GM18909 (cell line): ENCODE results near the gene ZNF268.

Source experiments
- ATAC-seq: cut with Tn5 transposase; IDR thresholded peaks from one replicate; pipeline ENCODE4 v1.9.1; 2021; ENCODE audit warnings: mild to moderate bottlenecking; ENCODE audit not compliant: unreplicated experiment, poor library complexity

The ZNF268 gene

GRCh38 chr12:133181238-133181959, at the start of gene ZNF268:
Gene ZNF268 (plus strand): TSS chr12:133181495. CDS start chr12:133181998, 503 bp downstream.
- ATAC-seq = peak; percentile 92

DNA sequence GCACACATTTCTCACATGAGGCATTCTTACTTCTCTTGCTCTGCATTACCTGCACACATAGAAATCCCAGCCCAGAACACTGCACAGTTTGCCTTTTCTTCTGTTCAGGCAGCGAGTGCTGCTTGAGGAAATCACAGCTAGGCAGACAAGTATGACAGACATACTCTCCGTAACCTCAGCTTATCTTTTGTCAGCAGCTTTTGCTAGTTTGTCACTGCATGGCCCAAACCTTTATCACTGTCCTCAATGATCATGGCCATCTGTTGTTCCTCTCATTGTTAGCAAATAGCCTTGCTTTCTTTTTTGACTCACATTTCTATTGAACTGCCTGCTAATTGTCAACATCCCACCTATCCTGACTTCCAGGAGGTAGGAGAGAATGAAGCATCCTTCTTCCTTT, 45.5 kb upstream of the ZNF268 start:
- ATAC-seq = no peak

DNA sequence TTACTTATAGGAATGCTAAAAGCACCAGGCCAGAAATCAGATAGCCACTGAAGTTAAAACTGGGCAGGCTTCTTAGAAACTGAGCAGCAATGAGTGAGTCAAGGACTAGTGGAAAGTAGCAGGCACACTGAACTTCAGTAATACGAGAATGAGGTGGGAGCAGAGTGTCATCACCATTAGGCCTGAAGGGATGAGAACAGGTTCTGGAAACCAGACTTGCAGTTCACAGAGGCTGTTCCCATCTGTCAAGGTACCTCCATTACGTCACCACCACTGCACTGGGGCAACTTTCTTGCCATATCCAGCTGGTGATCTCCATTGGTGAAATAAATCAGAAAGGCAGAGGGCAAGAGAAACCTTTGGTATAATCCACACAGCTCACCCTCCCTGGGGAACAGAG, 35.3 kb upstream of the ZNF268 start:
- ATAC-seq = no peak

DNA sequence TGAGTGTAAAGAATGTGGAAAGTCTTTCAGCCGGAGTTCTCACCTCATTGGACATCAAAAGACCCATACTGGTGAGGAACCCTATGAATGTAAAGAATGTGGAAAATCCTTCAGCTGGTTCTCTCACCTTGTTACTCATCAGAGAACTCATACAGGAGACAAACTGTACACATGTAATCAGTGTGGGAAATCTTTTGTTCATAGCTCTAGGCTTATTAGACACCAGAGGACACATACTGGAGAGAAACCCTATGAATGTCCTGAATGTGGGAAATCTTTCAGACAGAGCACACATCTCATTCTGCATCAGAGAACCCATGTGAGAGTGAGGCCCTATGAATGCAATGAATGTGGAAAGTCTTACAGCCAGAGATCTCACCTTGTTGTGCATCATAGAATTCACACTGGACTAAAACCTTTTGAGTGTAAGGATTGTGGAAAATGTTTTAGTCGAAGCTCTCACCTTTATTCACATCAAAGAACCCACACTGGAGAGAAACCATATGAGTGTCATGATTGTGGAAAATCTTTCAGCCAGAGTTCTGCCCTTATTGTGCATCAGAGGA, 25.1 kb upstream of the ZNF268 start:
- no peak for ATAC-seq

GRCh38 chr12:133165776-133166175, 15.5 kb upstream of the ZNF268 start:
- ATAC-seq = no peak

DNA sequence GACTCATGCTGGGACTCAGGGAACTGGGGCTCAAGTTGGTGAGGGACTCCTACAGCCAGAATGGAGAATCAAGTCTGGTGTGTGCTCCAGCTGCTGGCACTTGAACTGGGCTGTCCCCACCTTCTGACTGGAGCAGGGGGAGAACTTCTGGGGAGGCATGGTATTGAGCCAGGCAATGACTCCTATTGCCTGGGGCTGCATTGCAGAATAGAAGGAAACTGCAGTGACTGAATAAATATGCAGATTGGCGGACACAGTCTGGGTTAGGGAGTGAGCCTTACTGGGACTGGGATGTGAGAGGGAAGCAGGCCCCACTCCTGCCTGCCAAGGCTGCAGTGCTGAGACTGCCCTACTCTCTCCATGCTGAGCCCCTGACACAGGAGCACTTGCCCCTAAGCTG, 8.8 kb upstream of the ZNF268 start:
- no peak for ATAC-seq

DNA sequence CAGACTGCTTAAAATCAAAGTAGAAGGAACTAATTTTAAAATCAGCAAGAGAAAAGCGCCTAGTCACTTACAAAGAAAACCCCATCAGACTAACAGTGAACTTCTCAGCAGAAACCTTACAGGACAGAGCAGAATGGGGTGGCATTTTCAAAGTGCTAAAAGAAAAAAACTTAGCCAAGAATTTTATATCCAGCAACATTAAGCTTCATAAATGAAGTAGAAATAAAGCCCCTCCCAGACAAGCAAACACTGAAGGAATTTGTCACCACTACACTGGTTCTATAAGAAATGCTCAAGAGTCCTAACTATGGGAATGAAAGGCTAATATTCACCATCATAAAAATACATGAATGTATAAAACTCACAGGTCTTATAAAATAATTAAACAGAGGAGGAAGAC, 6.4 kb upstream of the ZNF268 start:
- no peak for ATAC-seq

GRCh38 chr12:133180669-133181068, 626 bp upstream of the ZNF268 start:
- ATAC-seq = no peak

DNA sequence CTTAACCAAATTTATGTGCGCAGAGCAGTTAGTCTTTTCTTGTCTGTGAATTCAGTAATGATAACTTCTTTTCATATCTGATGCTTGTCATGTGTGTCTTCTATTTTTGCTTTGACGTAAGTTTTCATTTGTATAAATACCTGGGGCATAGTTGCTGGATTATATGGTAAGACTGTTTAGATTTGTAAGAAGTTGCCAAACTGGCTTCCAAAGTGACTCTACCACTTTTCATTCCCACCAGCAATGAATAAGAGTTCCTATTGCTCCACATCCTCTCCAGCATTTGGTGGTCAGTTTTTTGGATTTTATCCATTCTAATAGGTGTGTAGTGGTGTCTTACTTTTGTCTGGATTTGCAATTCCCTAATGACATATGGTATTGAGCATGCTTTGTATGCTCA, 8.9 kb downstream of the ZNF268 start:
- ATAC-seq = no peak

DNA sequence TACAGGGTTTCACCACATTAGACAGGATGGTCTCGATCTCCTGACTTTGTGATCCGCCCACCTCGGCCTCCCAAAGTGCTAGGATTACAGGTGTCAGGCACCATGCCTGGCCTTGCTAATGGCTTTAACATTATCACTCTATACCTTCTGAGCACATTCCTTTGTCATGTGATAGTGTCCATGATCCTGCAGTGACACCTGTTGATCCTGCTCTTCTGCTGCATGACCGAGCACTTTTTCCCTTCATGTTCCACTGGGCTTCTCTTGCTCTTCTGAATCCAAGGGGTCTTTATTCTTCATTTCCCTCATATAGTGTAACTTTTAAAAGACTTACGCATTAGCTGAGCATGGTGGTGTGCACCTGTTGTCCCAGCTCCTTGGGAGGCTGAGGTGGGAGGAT, 11.6 kb downstream of the ZNF268 start:
- ATAC-seq = no peak

DNA sequence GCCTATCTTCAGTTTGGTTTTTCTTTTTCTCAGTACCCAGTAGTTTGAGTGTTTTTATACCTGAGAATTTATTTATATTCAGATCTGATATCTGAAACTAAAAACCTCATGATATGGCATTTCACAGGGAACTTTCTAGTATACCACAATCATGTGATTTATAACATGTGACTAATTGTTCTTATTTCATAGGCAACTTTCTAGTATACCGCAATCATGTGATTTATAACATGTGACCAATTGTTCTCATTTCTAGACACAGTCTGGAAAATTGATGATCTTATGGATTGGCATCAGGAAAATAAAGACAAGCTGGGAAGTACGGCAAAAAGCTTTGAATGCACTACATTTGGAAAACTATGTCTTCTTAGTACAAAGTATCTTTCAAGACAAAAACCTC, 20.6 kb downstream of the ZNF268 start:
- no peak for ATAC-seq

DNA sequence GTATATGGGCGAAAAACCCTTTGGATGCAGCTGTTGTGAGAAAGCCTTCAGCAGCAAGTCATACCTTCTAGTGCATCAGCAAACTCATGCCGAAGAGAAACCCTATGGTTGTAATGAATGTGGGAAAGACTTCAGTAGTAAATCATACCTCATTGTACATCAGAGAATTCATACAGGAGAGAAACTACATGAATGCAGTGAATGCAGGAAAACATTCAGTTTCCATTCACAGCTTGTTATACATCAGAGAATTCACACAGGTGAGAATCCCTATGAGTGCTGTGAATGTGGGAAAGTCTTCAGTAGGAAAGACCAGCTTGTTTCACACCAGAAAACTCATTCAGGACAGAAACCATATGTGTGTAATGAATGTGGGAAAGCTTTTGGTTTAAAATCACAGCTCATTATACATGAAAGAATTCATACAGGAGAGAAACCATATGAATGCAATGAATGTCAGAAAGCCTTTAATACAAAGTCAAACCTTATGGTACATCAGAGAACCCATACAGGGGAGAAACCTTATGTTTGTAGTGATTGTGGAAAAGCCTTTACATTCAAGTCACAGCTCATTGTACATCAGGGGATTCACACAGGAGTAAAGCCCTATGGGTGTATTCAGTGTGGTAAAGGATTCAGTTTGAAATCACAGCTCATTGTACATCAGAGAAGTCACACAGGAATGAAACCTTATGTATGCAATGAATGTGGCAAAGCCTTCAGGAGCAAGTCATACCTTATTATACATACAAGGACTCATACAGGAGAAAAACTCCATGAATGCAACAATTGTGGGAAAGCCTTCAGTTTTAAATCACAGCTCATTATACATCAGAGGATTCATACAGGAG, 21.4 kb downstream of the ZNF268 start:
- no peak for ATAC-seq

DNA sequence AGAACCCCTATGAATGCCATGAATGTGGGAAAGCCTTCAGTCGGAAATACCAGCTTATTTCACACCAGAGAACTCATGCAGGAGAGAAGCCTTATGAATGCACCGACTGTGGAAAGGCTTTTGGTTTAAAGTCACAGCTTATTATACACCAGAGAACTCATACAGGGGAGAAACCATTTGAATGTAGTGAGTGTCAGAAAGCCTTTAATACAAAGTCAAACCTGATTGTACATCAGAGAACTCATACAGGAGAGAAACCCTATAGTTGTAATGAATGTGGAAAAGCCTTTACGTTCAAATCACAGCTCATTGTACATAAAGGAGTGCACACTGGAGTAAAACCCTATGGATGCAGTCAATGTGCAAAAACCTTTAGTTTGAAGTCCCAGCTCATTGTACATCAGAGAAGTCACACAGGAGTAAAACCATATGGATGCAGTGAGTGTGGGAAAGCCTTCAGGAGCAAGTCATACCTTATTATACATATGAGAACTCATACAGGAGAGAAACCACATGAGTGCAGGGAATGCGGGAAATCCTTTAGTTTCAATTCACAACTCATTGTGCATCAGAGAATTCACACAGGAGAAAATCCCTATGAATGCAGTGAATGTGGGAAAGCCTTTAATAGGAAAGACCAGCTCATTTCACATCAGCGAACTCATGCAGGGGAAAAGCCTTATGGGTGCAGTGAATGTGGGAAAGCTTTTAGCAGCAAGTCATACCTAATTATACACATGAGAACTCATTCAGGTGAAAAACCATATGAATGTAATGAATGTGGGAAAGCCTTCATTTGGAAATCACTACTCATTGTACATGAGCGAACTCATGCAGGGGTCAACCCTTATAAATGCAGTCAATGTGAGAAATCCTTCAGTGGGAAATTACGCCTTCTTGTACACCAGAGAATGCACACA, 22.3 kb downstream of the ZNF268 start:
- ATAC-seq = no peak

DNA sequence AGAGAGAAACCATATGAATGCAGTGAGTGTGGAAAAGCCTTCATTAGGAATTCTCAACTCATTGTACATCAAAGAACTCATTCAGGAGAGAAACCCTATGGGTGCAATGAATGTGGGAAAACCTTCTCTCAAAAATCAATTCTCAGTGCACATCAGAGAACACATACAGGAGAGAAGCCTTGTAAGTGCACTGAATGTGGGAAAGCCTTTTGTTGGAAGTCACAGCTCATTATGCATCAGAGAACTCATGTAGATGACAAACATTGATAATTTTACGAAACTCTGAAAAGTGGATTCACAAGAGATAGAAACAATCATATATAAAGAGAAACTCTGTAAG, 22.9 kb downstream of the ZNF268 start:
- ATAC-seq = no peak

DNA sequence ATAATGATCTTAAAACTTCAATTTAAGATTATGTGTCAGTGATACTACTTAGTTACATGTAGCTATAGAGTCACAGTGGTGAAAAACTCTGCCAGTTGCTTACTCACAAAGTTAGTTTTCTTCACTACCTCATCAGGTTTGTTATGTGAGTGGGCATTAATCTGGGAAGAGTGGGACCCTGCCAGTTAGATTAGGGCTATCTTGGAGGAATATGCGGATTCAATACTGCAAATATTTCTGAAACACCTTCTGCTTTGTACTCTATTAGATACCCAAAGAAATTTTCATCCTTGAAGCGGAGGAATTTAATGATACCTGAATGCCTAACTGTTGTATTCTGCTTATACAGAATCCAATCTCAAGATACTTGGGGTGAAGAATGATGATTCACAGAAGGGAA, 25.1 kb downstream of the ZNF268 start:
- ATAC-seq = no peak

- no peak for ATAC-seq
Measured at GRCh38 chr12:133215724-133216123, 34.4 kb downstream of the ZNF268 start.

DNA sequence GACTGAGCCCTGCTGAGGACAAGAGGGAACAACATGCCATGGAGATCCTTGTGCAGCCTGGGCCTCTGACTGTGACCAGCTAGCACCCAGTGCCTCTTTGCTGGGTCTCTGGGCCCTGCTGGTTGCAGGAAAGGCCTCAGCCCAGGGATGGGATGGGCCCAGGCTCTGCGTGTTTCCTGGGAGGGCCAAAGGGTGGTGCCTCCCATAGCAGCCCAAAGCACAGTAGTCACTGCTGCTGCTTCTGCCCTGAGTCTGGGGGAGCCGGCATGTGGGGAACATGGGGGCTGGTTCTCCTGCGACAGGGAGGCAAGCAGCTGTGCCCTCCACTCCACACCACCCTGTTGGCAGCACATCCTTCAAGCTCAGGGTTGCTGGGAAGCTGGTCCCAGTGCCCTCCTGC, 35.9 kb downstream of the ZNF268 start:
- ATAC-seq = no peak

DNA sequence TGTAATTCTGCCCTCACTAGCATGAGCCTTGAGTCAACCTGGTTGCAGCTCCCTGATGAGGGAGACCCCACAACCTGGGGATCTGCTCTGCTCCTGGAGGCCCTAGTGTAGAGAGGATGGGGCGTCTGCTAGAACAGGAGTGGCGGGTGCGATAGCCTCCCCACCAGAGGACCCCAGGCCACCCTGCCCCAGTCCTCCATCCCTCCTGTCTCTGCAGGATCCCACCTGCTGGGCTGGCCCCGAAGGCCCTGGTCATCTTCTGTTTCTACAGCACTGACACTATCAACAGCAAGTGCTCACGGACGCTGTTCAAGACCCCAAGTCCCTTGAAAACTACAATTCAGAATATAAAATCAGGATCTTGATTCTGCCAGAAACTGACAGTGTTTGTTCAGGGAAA, 39.2 kb downstream of the ZNF268 start:
- no peak for ATAC-seq

DNA sequence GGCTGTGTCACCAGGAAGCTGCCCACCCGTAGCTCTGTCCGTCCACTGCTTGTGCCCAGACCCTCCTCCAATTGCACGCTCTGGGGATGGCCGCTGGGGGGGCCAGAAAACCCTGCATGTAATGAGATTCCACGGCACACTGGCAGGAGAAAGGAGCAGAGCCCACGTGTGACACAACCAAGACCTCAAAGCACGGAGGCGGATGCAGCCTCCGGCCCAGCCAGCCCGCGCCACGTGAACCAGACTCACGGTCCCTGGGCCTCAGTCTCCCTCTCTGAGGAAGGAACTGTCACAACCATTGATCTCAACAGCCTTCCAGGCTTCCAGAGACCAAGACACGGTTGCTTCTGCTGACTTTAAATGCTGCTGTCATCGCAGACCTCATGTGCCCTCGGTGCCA, 39.9 kb downstream of the ZNF268 start:
- no peak for ATAC-seq

- no peak for ATAC-seq
Measured at GRCh38 chr12:133222211-133222610, 40.9 kb downstream of the ZNF268 start.

DNA sequence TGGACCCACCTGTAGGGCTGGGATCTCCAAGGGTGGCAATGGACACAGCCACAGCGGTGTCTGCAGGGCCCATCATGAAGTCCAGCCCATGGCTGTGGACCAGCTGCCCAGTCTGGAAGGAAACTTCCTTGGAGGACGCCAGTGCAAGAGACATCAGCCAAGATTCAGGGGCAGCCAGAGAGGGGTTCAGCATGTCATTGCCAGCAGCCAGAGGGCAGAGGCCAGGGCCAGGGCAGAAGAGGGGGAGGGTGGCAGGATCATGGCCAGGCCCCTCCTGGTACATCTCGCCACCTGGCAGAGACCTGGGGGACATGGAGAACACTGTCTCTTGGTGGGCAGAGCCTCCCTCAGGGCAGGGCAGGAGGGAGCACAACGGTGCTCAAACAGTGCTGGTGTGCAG, 44.2 kb downstream of the ZNF268 start:
- ATAC-seq = no peak
